HEK293T (cell line): ENCODE measurements around the gene SSX2IP.

Source experiments
- ARNT ChIP-seq: fragments of 450-650 bp; IDR thresholded peaks from 2 replicates; pipeline ENCODE4 v1.6.1; 2017; ENCODE audit warnings: mild to moderate bottlenecking
- FOXA1 ChIP-seq: fragments of 450-650 bp; IDR thresholded peaks from 2 replicates; pipeline ENCODE4 v1.6.1; 2016; ENCODE audit warnings: mild to moderate bottlenecking
- FOXK2 ChIP-seq: fragments of 450-650 bp; IDR thresholded peaks from 2 replicates; pipeline ENCODE4 v1.6.1; 2016; ENCODE audit warnings: mild to moderate bottlenecking
- FOXM1 ChIP-seq: fragments of 450-650 bp; IDR thresholded peaks from 2 replicates; pipeline ENCODE4 v1.6.1; 2017; ENCODE audit warnings: mild to moderate bottlenecking, borderline replicate concordance
- LEF1 ChIP-seq: fragments of 450-650 bp; IDR thresholded peaks from 2 replicates; pipeline ENCODE4 v1.6.1; 2017; ENCODE audit warnings: mild to moderate bottlenecking, borderline replicate concordance
- NFRKB ChIP-seq: fragments of 450-650 bp; IDR thresholded peaks from 2 replicates; pipeline ENCODE4 v1.6.1; 2016; ENCODE audit warnings: mild to moderate bottlenecking, moderate library complexity
- PKNOX1 ChIP-seq: fragments of 450-650 bp; IDR thresholded peaks from 2 replicates; pipeline ENCODE4 v1.6.1; 2016
- SP1 ChIP-seq: fragments of 450-650 bp; IDR thresholded peaks from 2 replicates; pipeline ENCODE4 v1.6.1; 2017
- TARDBP ChIP-seq: fragments of 450-650 bp; IDR thresholded peaks from 2 replicates; pipeline ENCODE4 v1.6.1; 2016
- ZNF384 ChIP-seq: fragments of 450-650 bp; IDR thresholded peaks from 2 replicates; pipeline ENCODE4 v1.6.1; 2016

- TF ChIP-seq SP1 (no peak), TARDBP (no peak), NFRKB (no peak), ZNF384 (no peak), FOXK2 (no peak), FOXA1 (no peak), LEF1 (no peak), PKNOX1 (no peak), ARNT (no peak), FOXM1 (no peak)
Measured at GRCh38 chr1:84732520-84732919, 42.3 kb upstream of the SSX2IP start.
